Neuronal stem cell (in vitro differentiated cells): ENCODE results near the gene CHST12.
A peak's percentile ranks its signal among the peaks of the same experiment; 100 is the strongest.

ENCODE experiments used
- DNase-seq: peaks from one replicate; pipeline ENCODE4 v3.0.0-alpha.2; 2013; ENCODE audit warnings: low spot score
- H2AFZ ChIP-seq: one replicate; pipeline ENCODE4 v1.6.1; 2013; ENCODE audit warnings: mild to moderate bottlenecking, low read length, inconsistent platforms
- H2AK5ac ChIP-seq: 2 replicates; pipeline ENCODE4 v1.6.1; 2013; ENCODE audit warnings: low read depth, mild to moderate bottlenecking, inconsistent platforms, low read length, moderate library complexity, mixed read lengths
- H2BK120ac ChIP-seq: 2 replicates; pipeline ENCODE4 v1.6.1; 2013; ENCODE audit warnings: low read depth, mild to moderate bottlenecking, inconsistent platforms, low read length, moderate library complexity, mixed read lengths
- H2BK12ac ChIP-seq: one replicate; pipeline ENCODE4 v1.6.1; 2013; ENCODE audit warnings: low read length, inconsistent platforms
- H2BK15ac ChIP-seq: 2 replicates; pipeline ENCODE4 v1.6.1; 2013; ENCODE audit warnings: mild to moderate bottlenecking, low read length, inconsistent platforms, mixed read lengths
- H2BK5ac ChIP-seq: one replicate; pipeline ENCODE4 v1.6.1; 2013; ENCODE audit warnings: inconsistent platforms, mild to moderate bottlenecking, low read length, moderate library complexity
- H3K14ac ChIP-seq: one replicate; pipeline ENCODE4 v1.6.1; 2013; ENCODE audit warnings: low read length, inconsistent platforms
- H3K18ac ChIP-seq: 2 replicates; pipeline ENCODE4 v1.6.1; 2013; ENCODE audit warnings: low read length, inconsistent platforms
- H3K23ac ChIP-seq: 2 replicates; pipeline ENCODE4 v1.6.1; 2013; ENCODE audit warnings: low read depth, mild to moderate bottlenecking, mixed read lengths, low read length, inconsistent platforms; ENCODE audit not compliant: poor library complexity
- H3K27ac ChIP-seq: replicated peaks from 3 replicates; pipeline ENCODE4 v1.5.1; 2013; ENCODE audit warnings: low read length, inconsistent platforms
- H3K27me3 ChIP-seq, 3 experiments: 2 replicates each; pipeline ENCODE4 v1.6.1; 2013; ENCODE audit warnings: low read length in 3 of 3, mild to moderate bottlenecking in 2 of 3, inconsistent platforms in 1 of 3, low read depth in 1 of 3, mixed read lengths in 1 of 3, moderate library complexity in 1 of 3; ENCODE audit not compliant: control insufficient read depth in 3 of 3, insufficient read depth in 3 of 3
- H3K36me3 ChIP-seq, 2 donors: replicated peaks in 1 of 2; 2 replicates each; pipeline ENCODE4 v1.6.1; 2013; ENCODE audit warnings: low read length in 2 of 2; ENCODE audit not compliant: control insufficient read depth in 2 of 2, insufficient read depth in 2 of 2
- H3K4ac ChIP-seq: 2 replicates; pipeline ENCODE4 v1.6.1; 2013; ENCODE audit warnings: inconsistent platforms, mild to moderate bottlenecking, low read length, moderate library complexity
- H3K4me1 ChIP-seq, 2 donors: 1 replicate in 1 of 2; 2 replicates in 1 of 2; pipeline ENCODE4 v1.6.1; 2013; ENCODE audit warnings: low read length in 2 of 2, low read depth in 1 of 2; ENCODE audit not compliant: control insufficient read depth in 2 of 2, insufficient read depth in 1 of 2
- H3K4me2 ChIP-seq: one replicate; pipeline ENCODE4 v1.6.1; 2013; ENCODE audit warnings: mild to moderate bottlenecking, low read length, inconsistent platforms; ENCODE audit not compliant: insufficient read depth, poor library complexity, severe bottlenecking
- H3K4me3 ChIP-seq, 2 donors: 2 replicates each; pipeline ENCODE4 v1.5.1; 2013; ENCODE audit warnings: low read length in 2 of 2, mild to moderate bottlenecking in 2 of 2, inconsistent platforms in 1 of 2, moderate library complexity in 1 of 2
- H3K79me1 ChIP-seq: one replicate; pipeline ENCODE4 v1.6.1; 2013; ENCODE audit warnings: low read depth, mild to moderate bottlenecking, inconsistent platforms, low read length, moderate library complexity
- H3K9ac ChIP-seq: one replicate; pipeline ENCODE4 v1.6.1; 2013; ENCODE audit warnings: mild to moderate bottlenecking, low read depth, low read length, inconsistent platforms; ENCODE audit not compliant: poor library complexity
- H3K9me3 ChIP-seq, 2 donors: replicated peaks in 1 of 2; 2 replicates each; pipeline versions ENCODE3 to v1.6.1; 2013; ENCODE audit warnings: low read length in 2 of 2, mild to moderate bottlenecking in 2 of 2, inconsistent platforms in 1 of 2, low read depth in 1 of 2, mixed read lengths in 1 of 2, moderate library complexity in 1 of 2; ENCODE audit not compliant: control insufficient read depth in 2 of 2, insufficient read depth in 1 of 2
- H4K8ac ChIP-seq: one replicate; pipeline ENCODE4 v1.6.1; 2013; ENCODE audit warnings: low read depth, mild to moderate bottlenecking, inconsistent platforms, low read length, moderate library complexity
- H4K91ac ChIP-seq: one replicate; pipeline ENCODE4 v1.6.1; 2013; ENCODE audit warnings: low read length, low read depth, mild to moderate bottlenecking, inconsistent platforms; ENCODE audit not compliant: poor library complexity
- WGBS, 2 donors: extraction: QIAGEN DNeasy Blood & Tissue Kit; methylation state at CpG; one replicate each; pipeline ENCODE4 v1.1.7; 2013; ENCODE audit warnings: missing lambda C conversion rate in 2 of 2, mixed read lengths in 1 of 2; ENCODE audit not compliant: insufficient read length in 2 of 2, insufficient replicate concordance in 1 of 2; ENCODE audit errors: extremely low coverage in 2 of 2; 5-methylcytosine and 5-hydroxymethylcytosine counted together

The CHST12 gene

DNA sequence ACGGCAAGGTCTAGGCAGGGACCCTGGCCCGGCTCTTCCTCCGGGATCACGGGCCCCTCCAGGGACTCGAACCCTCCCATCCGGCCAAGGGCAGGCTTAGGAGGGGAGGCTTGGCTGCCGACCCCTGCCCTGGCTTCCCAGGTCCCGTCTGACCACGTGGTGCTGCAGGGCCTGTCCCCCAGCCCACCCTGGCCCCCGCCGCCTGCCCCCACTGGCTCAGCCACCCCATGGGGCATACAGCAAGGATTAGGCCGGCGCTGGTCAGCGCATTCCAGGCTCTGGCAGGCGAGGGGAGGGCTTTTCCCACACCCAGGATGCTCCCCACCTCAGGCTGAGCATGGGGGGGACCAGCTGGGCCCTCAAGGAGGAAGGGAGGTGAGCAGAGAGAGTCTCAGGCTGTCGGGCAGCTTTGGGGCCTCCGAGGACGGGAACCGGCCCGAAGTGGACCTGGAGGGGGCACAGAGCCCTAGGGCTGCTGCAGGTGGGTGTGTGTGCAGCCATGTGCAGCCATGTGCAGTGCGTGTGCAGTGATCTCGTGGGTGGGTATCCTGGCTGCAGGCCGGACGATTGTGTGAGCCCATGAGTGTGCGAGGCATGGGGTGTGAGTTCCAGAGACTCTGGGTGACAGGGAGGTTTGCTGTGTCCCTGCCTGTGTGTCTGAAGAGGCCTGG lies 73.5 kb downstream of the CHST12 start:
- Histone ChIP-seq H3K9ac (peak overlapping the region; percentile 73), H3K79me1 (no peaks in the 10 kb centered on the region), H4K8ac (no peak overlapping the region), H4K91ac (no peak overlapping the region), H3K27ac (no peak overlapping the region), H3K18ac (peak overlapping the region; percentile 88), H3K23ac (no peak overlapping the region), H3K27me3 (no peaks in the 10 kb centered on the region), H3K4ac (peak overlapping the region; percentile 78), H3K4me3 (no peak overlapping the region), H2AFZ (peak overlapping the region; percentile 95), H3K4me2 (no peak overlapping the region), H3K14ac (peak overlapping the region; percentile 39), H2AK5ac (peak overlapping the region; percentile 22), H2BK12ac (peak overlapping the region; percentile 70), H2BK120ac (peak overlapping the region; percentile 82), H2BK15ac (peak overlapping the region; percentile 79), H3K36me3 (no peaks in the 10 kb centered on the region), H2BK5ac (peak overlapping the region; percentile 87), H3K9me3 (no peaks in the 10 kb centered on the region), H3K4me1 (peaks cover 24 to 35% of the 10 kb centered on the region in 2 donors)
- no CpG with 5 or more reads among the region's 25 CpGs for WGBS, 2 donors
- no peak for DNase-seq

DNA sequence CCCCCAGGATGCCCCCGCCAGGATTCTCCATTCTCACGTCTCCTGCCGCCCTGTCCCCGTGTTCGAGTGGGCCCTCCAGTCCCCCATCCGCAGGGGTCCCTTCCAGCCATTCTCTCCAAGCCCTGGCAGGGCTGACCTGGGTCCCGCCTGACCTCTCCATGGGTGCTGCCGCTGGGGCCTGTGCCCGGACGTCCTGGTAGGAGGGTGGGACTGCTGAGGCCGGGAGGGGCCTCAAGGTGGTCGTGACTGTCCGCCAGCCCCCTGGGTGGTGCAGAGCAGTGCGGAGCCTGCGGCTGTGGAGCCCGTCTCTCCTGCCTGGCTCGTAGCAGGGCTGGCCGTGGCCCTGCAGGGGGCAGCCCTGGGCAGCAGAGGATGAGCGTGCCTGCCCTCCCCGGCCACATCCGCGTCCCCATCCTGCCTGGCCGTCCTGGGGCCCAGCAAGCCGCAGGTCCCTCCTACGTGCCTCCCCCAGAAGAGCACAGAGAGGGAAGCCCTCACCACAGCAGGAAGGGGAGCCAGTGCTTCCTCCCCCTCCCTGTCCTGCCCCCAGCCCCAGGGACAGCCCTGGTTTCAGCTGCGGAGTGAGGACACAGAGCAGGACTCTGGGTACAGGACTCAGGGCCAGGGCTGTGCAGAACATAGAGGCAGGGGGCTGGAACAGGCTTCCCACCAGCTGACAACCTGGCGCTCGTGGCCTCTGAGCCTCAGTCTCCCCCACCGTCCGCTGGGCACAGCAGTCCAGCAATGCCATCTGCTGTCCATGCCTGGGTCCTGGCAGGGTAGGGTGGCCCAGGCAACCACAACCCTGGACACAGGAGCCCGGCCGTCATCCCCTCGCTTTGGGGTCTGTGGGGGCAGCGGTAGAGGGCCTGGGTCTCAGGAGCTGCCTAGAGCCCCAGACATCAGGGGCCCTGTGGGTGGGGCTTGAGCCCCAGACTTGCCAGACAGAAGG lies 74.3 kb downstream of the CHST12 start:
- Histone ChIP-seq H3K9ac (peak overlapping the region; percentile 81), H3K23ac (peak overlapping the region; percentile 81), H3K4me1 (peaks cover 24 to 34% of the 10 kb centered on the region in 2 donors), H2BK120ac (no peak overlapping the region), H3K79me1 (no peaks in the 10 kb centered on the region), H3K36me3 (no peaks in the 10 kb centered on the region), H3K9me3 (peaks cover 2% of the 10 kb centered on the region in 2 donors), H2BK15ac (peak overlapping the region; percentile 90), H3K18ac (peak overlapping the region; percentile 96), H3K27ac (no peak overlapping the region), H3K14ac (peak overlapping the region; percentile 3), H2BK5ac (peak overlapping the region; percentile 87), H3K4me3 (peak overlapping the region in 1 of 2 donors; percentile 23), H3K4me2 (no peak overlapping the region), H3K4ac (peak overlapping the region; percentile 55), H2AFZ (peak overlapping the region; percentile 95), H2BK12ac (peak overlapping the region; percentile 97), H3K27me3 (no peaks in the 10 kb centered on the region), H4K8ac (no peak overlapping the region), H2AK5ac (peak overlapping the region; percentile 65), H4K91ac (peak overlapping the region; percentile 44)
- no peak for DNase-seq
- WGBS, 2 donors = no CpG with 5 or more reads among the region's 34 CpGs

DNA sequence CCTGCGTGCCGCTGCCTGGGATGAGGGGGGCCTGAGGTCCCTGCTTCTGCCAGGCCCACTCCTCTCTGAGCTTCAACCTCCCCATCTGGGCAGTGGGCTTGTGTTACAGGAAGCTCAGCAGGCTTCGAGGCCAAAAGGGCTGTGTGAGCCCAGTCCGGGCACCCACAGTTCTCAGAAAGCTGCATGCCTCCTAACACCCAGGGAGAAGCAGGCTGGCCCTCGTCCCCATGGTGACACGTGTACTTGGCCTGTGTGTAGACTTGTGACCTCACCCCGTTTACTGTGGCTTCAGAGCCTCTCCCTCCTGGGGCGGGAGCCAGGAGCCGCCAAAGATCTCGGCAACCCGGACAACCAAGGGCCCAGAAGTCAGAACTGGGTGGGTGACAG lies 75.0 kb downstream of the CHST12 start:
- H3K9me3 ChIP-seq = peaks cover 4 to 5% of the 10 kb centered on the region in 2 donors
- H3K4me2 ChIP-seq = no peak overlapping the region
- H2BK120ac ChIP-seq = peak overlapping the region; percentile 25
- H3K23ac ChIP-seq = no peak overlapping the region
- H2AK5ac ChIP-seq = peak overlapping the region; percentile 65
- H3K4me3 ChIP-seq = no peak overlapping the region
- H3K36me3 ChIP-seq = no peaks in the 10 kb centered on the region
- H3K4ac ChIP-seq = peak overlapping the region; percentile 28
- no peak overlapping the region for H3K27ac ChIP-seq
- H3K9ac ChIP-seq = no peak overlapping the region
- no peak for DNase-seq
- H3K27me3 ChIP-seq = no peaks in the 10 kb centered on the region
- WGBS, 2 donors = no CpG with 5 or more reads among the region's 11 CpGs
- H2AFZ ChIP-seq = peak overlapping the region; percentile 95
- no peaks in the 10 kb centered on the region for H3K79me1 ChIP-seq
- H2BK5ac ChIP-seq = peak overlapping the region; percentile 87
- H4K91ac ChIP-seq = no peak overlapping the region
- peak overlapping the region; percentile 97 for H2BK12ac ChIP-seq
- H3K4me1 ChIP-seq = peaks cover 24 to 32% of the 10 kb centered on the region in 2 donors
- H3K18ac ChIP-seq = peak overlapping the region; percentile 96
- no peak overlapping the region for H4K8ac ChIP-seq
- H3K14ac ChIP-seq = peak overlapping the region; percentile 3
- H2BK15ac ChIP-seq = peak overlapping the region; percentile 90

DNA sequence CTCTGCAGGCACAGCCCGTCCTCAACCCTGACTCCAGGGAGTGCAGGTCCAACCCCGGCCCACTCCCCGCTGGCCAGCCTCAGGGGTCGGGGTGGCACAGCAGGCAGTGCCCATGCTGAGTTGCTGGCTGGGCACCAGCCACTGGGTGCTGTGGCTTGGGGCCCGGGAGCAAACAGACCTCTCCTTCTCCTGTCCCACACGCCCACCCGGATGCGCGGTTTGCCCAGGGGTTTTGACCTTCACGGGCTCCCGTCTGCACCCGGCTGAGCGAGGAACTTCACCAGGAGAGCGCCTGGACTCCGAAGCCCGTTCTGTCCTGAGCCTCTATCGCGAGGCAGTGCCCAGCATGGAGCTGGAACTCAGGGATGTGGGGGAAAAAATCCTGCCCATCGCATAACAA lies 75.4 kb downstream of the CHST12 start:
- Histone ChIP-seq H3K4me3 (no peak overlapping the region), H3K9me3 (peaks cover 4 to 5% of the 10 kb centered on the region in 2 donors), H2AK5ac (peak overlapping the region; percentile 65), H3K27me3 (no peaks in the 10 kb centered on the region), H3K23ac (no peak overlapping the region), H3K4ac (no peak overlapping the region), H3K9ac (peak overlapping the region; percentile 51), H2BK12ac (peak overlapping the region; percentile 97), H4K8ac (no peak overlapping the region), H2AFZ (no peak overlapping the region), H2BK5ac (peak overlapping the region; percentile 87), H3K79me1 (no peaks in the 10 kb centered on the region), H2BK15ac (peak overlapping the region; percentile 90), H3K18ac (peak overlapping the region; percentile 82), H3K14ac (no peak overlapping the region), H2BK120ac (peak overlapping the region; percentile 25), H3K4me1 (peaks cover 24 to 32% of the 10 kb centered on the region in 2 donors), H3K36me3 (no peaks in the 10 kb centered on the region), H3K27ac (no peak overlapping the region), H3K4me2 (no peak overlapping the region), H4K91ac (no peak overlapping the region)
- no CpG with 5 or more reads among the region's 19 CpGs for WGBS, 2 donors
- DNase-seq = no peak
